K562 (cell line): Measurements from ENCODE around the gene NDUFS8. TPM values are rescaled to one million over a fixed set of nuclear protein-coding genes. Genes with fewer than 3 reads are reported as not detected.

Source experiments
- DEAF1 ChIP-seq: fragments of 450-650 bp; formaldehyde crosslinking; IDR thresholded peaks from 2 replicates; pipeline ENCODE4 v1.4.0; 2020; ENCODE audit warnings: mild to moderate bottlenecking, moderate library complexity
- DNMT1 ChIP-seq: fragments of 450-650 bp; IDR thresholded peaks from 2 replicates; pipeline ENCODE4 v1.6.1; 2016; ENCODE audit warnings: antibody characterized with exemption, mild to moderate bottlenecking
- FOXP4 ChIP-seq: sonication (generic); formaldehyde crosslinking; IDR thresholded peaks from 2 replicates; pipeline ENCODE4 v1.8.0; 2022; ENCODE audit warnings: mild to moderate bottlenecking, missing genetic modification reagents, borderline replicate concordance
- JUNB ChIP-seq: fragments of 450-650 bp; formaldehyde crosslinking; conservative IDR thresholded peaks from 2 replicates; pipeline ENCODE4 v1.4.0; 2020; ENCODE audit warnings: mild to moderate bottlenecking
- L3MBTL2 ChIP-seq: fragments of 450-650 bp; IDR thresholded peaks from 2 replicates; pipeline ENCODE4 v1.6.1; 2016; ENCODE audit warnings: mild to moderate bottlenecking, moderate library complexity
- NFIX ChIP-seq: fragments of 250-450 bp; sonication (Bioruptor Pico); IDR thresholded peaks from 2 replicates; pipeline ENCODE4 v1.4.0; 2020; ENCODE audit warnings: low read depth, mild to moderate bottlenecking, moderate library complexity
- NR2C1 ChIP-seq, 2 experiments: fragments of 450-650 bp; IDR thresholded peaks; 2 replicates each; pipeline ENCODE4 v1.6.1; 2017; ENCODE audit warnings: mild to moderate bottlenecking in 2 of 2, antibody characterized with exemption in 1 of 2, inconsistent platforms in 1 of 2, missing compliant biosample characterization in 1 of 2, missing genetic modification characterization in 1 of 2
- RFX1 ChIP-seq: fragments of 450-650 bp; IDR thresholded peaks from 2 replicates; pipeline ENCODE4 v1.6.1; 2016; ENCODE audit warnings: mild to moderate bottlenecking, moderate library complexity
- TBL1XR1 ChIP-seq, 2 experiments: IDR thresholded peaks; 2 replicates each; pipeline ENCODE4 v1.6.1; 2012; ENCODE audit warnings: improper control_type of control experiment in 2 of 2, low read length in 2 of 2, mild to moderate bottlenecking in 1 of 2
- YBX1 ChIP-seq: fragments of 450-650 bp; IDR thresholded peaks from 2 replicates; pipeline ENCODE4 v1.7.1; 2016; ENCODE audit warnings: mild to moderate bottlenecking
- ZNF316 ChIP-seq: fragments of 450-650 bp; IDR thresholded peaks from 2 replicates; pipeline ENCODE4 v1.6.1; 2016
- ZNF507 ChIP-seq: conservative IDR thresholded peaks from 2 replicates; pipeline ENCODE4 v1.6.1; 2017; ENCODE audit warnings: missing genetic modification characterization, missing compliant biosample characterization
- polyA plus RNA-seq, 8 experiments: library from polyadenylated mRNA; depleted of rRNA in 4 of 8; stranded (reverse) in 5 of 8; unstranded in 3 of 8; fragments of >200 nt; fragmentation: Nextera tagmentation in 2 of 8; fragmentation: Illumina TruSeq in 1 of 8; extraction: Ambion mirVana in 2 of 8; extraction: Trizol in 1 of 8; gene quantifications; 2 replicates each; pipeline versions ENCODE4 v1.2.1 to v1.2.3, GENCODE V29; 2011 to 2014; ENCODE audit warnings: inconsistent platforms in 1 of 8, missing spikeins in 1 of 8
- total RNA-seq, 7 experiments: library from RNA; depleted of rRNA in 6 of 7; stranded (reverse); fragments of >200 nt in 6 of 7; fragmentation: Illumina TruSeq in 2 of 7; extraction: Trizol in 2 of 7; gene quantifications; 2 replicates each; pipeline versions ENCODE4 v1.2.1 to v1.2.3, GENCODE V29; 2011 to 2021; ENCODE audit warnings: low replicate concordance in 1 of 7
- TF ChIP-seq, protein P1 (sequence below), 2 experiments: IDR thresholded peaks; 2 replicates each; pipeline ENCODE4 v1.6.1; 2012; ENCODE audit warnings: improper control_type of control experiment in 2 of 2, low read depth in 2 of 2, low read length in 2 of 2, borderline replicate concordance in 1 of 2
- TF ChIP-seq, protein P2 (sequence below): sonication (generic); formaldehyde crosslinking; IDR thresholded peaks from 2 replicates; pipeline ENCODE4 v1.8.0; 2023; ENCODE audit warnings: mild to moderate bottlenecking, missing genetic modification reagents
- TF ChIP-seq, protein P3 (sequence below): fragments of 200-800 bp; sonication (Bioruptor generic); IDR thresholded peaks from 2 replicates; pipeline ENCODE4 v1.6.1; 2017; ENCODE audit warnings: missing genetic modification characterization, missing compliant biosample characterization

The NDUFS8 gene
- total and polyA plus RNA-seq, 9 of the 15 experiments (the other 6 are each of a cell fraction or from before 2014, with no cell fraction given) = 36.5 to 351 (median 101) TPM

DNA sequence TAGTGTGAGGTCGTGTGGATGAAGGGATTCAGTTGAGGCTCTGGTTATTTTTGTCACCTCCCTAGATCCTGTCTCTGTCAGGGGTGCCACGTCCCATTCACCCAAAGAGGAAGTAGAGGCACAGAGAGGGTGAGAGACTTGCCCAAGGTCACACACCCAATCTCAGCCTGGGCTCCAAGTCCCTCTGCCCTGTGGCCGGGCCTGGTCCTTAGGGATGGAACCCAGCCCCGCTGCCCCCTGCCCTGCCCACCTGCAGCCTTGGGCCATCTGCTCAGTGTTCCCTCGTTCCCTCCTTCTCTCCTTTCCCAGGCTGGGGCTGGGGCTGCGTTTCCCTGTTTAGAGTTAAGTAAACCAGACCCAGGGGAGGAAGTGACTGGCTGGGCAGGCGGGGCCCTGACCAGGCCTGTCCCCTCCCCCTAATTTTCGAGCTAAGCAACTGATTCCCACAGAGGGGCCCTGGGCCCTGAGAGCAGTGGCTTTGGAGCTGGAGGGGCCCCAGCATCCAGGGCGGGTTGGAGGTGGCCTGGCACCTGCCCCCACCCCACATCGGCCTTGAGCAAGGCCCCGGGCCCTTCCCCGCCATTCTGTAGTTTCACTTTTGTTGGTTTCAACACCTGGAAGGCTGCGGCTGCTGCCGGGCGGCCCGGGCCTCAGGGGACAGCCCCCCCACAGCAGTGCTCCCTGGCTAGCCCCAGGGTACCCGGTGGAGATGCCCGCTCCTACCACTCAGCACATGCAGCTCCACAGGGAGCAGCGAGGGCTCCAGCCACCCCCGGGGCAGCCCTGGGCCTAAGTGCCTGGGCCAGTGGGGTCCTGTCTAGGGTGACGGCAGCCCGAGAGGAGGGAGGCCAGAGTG is 9.8 kb downstream of the NDUFS8 start (continued):
- TF ChIP-seq, protein P1, sequence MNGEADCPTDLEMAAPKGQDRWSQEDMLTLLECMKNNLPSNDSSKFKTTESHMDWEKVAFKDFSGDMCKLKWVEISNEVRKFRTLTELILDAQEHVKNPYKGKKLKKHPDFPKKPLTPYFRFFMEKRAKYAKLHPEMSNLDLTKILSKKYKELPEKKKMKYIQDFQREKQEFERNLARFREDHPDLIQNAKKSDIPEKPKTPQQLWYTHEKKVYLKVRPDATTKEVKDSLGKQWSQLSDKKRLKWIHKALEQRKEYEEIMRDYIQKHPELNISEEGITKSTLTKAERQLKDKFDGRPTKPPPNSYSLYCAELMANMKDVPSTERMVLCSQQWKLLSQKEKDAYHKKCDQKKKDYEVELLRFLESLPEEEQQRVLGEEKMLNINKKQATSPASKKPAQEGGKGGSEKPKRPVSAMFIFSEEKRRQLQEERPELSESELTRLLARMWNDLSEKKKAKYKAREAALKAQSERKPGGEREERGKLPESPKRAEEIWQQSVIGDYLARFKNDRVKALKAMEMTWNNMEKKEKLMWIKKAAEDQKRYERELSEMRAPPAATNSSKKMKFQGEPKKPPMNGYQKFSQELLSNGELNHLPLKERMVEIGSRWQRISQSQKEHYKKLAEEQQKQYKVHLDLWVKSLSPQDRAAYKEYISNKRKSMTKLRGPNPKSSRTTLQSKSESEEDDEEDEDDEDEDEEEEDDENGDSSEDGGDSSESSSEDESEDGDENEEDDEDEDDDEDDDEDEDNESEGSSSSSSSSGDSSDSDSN (IDR thresholded peaks at IDR 0.05; ENCODE audit: borderline replicate concordance in 1 of 2, low read depth in 2 of 2, low read length in 2 of 2) = peak in 1 of 2 experiments; percentile 56; a peak in 1 of 4 replicates
- TF ChIP-seq, protein P2, sequence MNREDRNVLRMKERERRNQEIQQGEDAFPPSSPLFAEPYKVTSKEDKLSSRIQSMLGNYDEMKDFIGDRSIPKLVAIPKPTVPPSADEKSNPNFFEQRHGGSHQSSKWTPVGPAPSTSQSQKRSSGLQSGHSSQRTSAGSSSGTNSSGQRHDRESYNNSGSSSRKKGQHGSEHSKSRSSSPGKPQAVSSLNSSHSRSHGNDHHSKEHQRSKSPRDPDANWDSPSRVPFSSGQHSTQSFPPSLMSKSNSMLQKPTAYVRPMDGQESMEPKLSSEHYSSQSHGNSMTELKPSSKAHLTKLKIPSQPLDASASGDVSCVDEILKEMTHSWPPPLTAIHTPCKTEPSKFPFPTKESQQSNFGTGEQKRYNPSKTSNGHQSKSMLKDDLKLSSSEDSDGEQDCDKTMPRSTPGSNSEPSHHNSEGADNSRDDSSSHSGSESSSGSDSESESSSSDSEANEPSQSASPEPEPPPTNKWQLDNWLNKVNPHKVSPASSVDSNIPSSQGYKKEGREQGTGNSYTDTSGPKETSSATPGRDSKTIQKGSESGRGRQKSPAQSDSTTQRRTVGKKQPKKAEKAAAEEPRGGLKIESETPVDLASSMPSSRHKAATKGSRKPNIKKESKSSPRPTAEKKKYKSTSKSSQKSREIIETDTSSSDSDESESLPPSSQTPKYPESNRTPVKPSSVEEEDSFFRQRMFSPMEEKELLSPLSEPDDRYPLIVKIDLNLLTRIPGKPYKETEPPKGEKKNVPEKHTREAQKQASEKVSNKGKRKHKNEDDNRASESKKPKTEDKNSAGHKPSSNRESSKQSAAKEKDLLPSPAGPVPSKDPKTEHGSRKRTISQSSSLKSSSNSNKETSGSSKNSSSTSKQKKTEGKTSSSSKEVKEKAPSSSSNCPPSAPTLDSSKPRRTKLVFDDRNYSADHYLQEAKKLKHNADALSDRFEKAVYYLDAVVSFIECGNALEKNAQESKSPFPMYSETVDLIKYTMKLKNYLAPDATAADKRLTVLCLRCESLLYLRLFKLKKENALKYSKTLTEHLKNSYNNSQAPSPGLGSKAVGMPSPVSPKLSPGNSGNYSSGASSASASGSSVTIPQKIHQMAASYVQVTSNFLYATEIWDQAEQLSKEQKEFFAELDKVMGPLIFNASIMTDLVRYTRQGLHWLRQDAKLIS (CRISPR knock-in tag) = 0 out of 2 replicates have a peak, but pooled peaks have one; percentile 52
- TF ChIP-seq FOXP4 (CRISPR knock-in tag) = no peak
- TF ChIP-seq RFX1 = no peak
- no peak for TF ChIP-seq NFIX (CRISPR knock-in tag)
- TF ChIP-seq DEAF1 = no peak
- no peak for TF ChIP-seq TBL1XR1 (IDR thresholded peaks at IDR 0.05; ENCODE audit: low read length in 2 of 2)
- TF ChIP-seq NR2C1 (IDR thresholded peaks at IDR 0.05) = no peak
- no peak for TF ChIP-seq NR2C1 (tag; IDR thresholded peaks at IDR 0.05)
- TF ChIP-seq, protein P3, sequence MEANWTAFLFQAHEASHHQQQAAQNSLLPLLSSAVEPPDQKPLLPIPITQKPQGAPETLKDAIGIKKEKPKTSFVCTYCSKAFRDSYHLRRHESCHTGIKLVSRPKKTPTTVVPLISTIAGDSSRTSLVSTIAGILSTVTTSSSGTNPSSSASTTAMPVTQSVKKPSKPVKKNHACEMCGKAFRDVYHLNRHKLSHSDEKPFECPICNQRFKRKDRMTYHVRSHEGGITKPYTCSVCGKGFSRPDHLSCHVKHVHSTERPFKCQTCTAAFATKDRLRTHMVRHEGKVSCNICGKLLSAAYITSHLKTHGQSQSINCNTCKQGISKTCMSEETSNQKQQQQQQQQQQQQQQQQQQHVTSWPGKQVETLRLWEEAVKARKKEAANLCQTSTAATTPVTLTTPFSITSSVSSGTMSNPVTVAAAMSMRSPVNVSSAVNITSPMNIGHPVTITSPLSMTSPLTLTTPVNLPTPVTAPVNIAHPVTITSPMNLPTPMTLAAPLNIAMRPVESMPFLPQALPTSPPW = peak; percentile 11; the same call in 1 of the 2 replicates
- TF ChIP-seq DNMT1 = no peak
- TF ChIP-seq YBX1 = no peak
- TF ChIP-seq JUNB (CRISPR knock-in tag) = no peak
- no peak for TF ChIP-seq ZNF507
- no peak for TF ChIP-seq ZNF316
- TF ChIP-seq L3MBTL2 = no peak
